ENCODE data around the gene WDR44. TPM values are rescaled to one million over a fixed set of nuclear protein-coding genes. Genes with fewer than 3 reads are reported as not detected.

The WDR44 gene
- total and polyA plus RNA-seq, 2 experiments from 2014 or later = 15.0 to 17.7 TPM

DNA sequence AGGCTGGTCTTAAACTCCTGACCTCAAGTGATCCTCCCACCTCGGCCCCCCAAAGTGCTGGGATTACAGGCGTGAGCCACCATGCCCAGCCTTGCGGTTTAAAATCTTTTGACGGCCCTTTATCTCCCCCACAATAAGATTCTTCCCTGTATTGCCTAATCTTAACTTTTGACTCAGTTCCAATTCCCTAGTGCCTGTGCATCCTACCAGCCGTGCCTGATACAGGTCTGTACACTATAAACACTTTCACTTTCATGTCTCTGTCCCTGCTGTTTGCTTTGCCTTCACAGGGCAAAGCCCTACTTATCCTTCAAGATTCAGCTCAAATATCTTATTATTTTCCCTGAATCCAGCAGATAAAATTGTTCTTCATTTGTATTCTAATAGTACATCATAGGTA is 74.6 kb downstream of the WDR44 start:
- no peaks in the 10 kb centered on the region for H3K9me3 ChIP-seq (ENCODE audit: low read depth)
- H3K4me1 ChIP-seq (ENCODE audit: insufficient read depth) = no peaks in the 10 kb centered on the region
- H3K27me3 ChIP-seq (replicated peaks; ENCODE audit: insufficient read depth) = no peaks in the 10 kb centered on the region
- no peak for TF ChIP-seq EZH2 (IDR thresholded peaks at IDR 0.05; ENCODE audit: insufficient read depth, poor library complexity, severe bottlenecking)
- no peak for TF ChIP-seq EZH2phosphoT487 (IDR thresholded peaks at IDR 0.05; ENCODE audit: insufficient read depth, low read depth)
- no peak overlapping the region for H3K9ac ChIP-seq
- H3K4me3 ChIP-seq = no peak overlapping the region
- in situ Hi-C loops (cut with MboI) = no loop called here
- no peak overlapping the region for H3K27ac ChIP-seq
- H3K4me2 ChIP-seq (ENCODE audit: unreplicated experiment) = no peak overlapping the region
- 68% methylated on average over 3 to 5 of the region's 5 CpGs for WGBS, 2 experiments (ENCODE audit: low coverage in 1 of 2, low lambda C conversion rate in 2 of 2, missing lambda C conversion rate in 2 of 2)
- peaks cover 17% of the 10 kb centered on the region for H3K79me2 ChIP-seq (ENCODE audit: insufficient read depth)
- H3K36me3 ChIP-seq (ENCODE audit: low read depth) = no peaks in the 10 kb centered on the region
- H3K9me2 ChIP-seq (ENCODE audit: insufficient read depth) = no peaks in the 10 kb centered on the region
- H4K20me1 ChIP-seq (ENCODE audit: insufficient read depth) = no peaks in the 10 kb centered on the region
- H2AFZ ChIP-seq = no peak overlapping the region
- DNase-seq = peak; percentile 28
- no peaks in the 10 kb centered on the region for H3F3A ChIP-seq (ENCODE audit: insufficient read depth)

DNA sequence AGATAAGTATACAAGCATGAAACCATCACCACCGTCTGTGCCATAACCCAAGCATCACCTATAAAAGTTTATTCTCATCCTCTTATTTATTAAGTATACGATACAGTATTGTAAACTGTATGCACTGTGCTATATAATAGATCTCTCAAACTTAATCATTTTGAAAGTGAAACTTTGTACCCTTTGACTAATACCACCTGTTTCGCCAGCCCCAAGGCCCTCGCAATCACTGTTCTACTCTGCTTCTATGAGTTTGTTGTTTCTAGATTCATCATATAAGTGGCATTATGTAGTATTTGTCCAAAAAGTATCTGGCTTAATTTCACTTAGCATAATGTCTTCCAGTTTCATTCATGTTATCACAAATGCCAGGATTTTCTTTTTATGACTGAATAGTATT is 77.7 kb downstream of the WDR44 start:
- Histone ChIP-seq H3F3A (ENCODE audit: insufficient read depth) (no peaks in the 10 kb centered on the region), H3K27ac (no peak overlapping the region), H3K36me3 (ENCODE audit: low read depth) (0 out of 2 replicates have a peak, but pooled peaks cover 3% of the 10 kb centered on the region), H3K9ac (no peak overlapping the region), H3K9me2 (ENCODE audit: insufficient read depth) (no peaks in the 10 kb centered on the region), H4K20me1 (ENCODE audit: insufficient read depth) (no peaks in the 10 kb centered on the region), H3K79me2 (ENCODE audit: insufficient read depth) (no peaks in the 10 kb centered on the region), H3K4me1 (ENCODE audit: insufficient read depth) (no peaks in the 10 kb centered on the region), H3K27me3 (replicated peaks; ENCODE audit: insufficient read depth) (no peaks in the 10 kb centered on the region), H3K4me2 (ENCODE audit: unreplicated experiment) (no peak overlapping the region), H2AFZ (no peak overlapping the region), H3K4me3 (no peak overlapping the region), H3K9me3 (ENCODE audit: low read depth) (no peaks in the 10 kb centered on the region)
- 98 to 99% methylated on average over 4 of the region's 4 CpGs for WGBS, 2 experiments (ENCODE audit: low coverage in 1 of 2, low lambda C conversion rate in 2 of 2, missing lambda C conversion rate in 2 of 2)
- no peak for TF ChIP-seq EZH2phosphoT487 (IDR thresholded peaks at IDR 0.05; ENCODE audit: insufficient read depth, low read depth)
- TF ChIP-seq EZH2 (IDR thresholded peaks at IDR 0.05; ENCODE audit: insufficient read depth, poor library complexity, severe bottlenecking) = no peak
- in situ Hi-C loops (cut with MboI) = no loop called here
- no peak for DNase-seq

DNA sequence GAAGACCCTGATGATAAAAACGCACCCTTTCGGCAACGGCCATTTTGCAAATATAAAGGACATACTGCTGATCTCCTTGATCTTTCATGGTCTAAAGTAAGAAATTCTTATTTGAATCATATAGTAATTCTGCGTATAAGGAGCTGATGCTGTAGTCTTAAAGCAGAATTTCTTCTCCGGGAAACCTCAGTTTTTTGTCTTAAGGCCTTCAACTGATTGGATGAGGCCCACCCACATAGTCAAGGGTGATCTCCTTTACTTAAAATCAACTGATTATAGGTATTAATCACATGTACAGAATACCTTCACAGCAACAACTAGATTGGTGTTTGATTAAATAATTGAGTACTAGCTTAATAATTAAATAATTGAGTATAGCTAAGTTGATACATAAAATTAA is 86.9 kb downstream of the WDR44 start:
- no peak for TF ChIP-seq EZH2phosphoT487 (IDR thresholded peaks at IDR 0.05; ENCODE audit: insufficient read depth, low read depth)
- no peak for TF ChIP-seq EZH2 (IDR thresholded peaks at IDR 0.05; ENCODE audit: insufficient read depth, poor library complexity, severe bottlenecking)
- 94 to 96% methylated on average over 5 of the region's 5 CpGs for WGBS, 2 experiments (ENCODE audit: low coverage in 1 of 2, low lambda C conversion rate in 2 of 2, missing lambda C conversion rate in 2 of 2)
- Histone ChIP-seq H3K4me3 (no peak overlapping the region), H3K9ac (no peak overlapping the region), H3K4me2 (ENCODE audit: unreplicated experiment) (no peak overlapping the region), H3K27me3 (replicated peaks; ENCODE audit: insufficient read depth) (no peaks in the 10 kb centered on the region), H3K9me3 (ENCODE audit: low read depth) (no peaks in the 10 kb centered on the region), H4K20me1 (ENCODE audit: insufficient read depth) (no peaks in the 10 kb centered on the region), H3K36me3 (ENCODE audit: low read depth) (peaks cover 17% of the 10 kb centered on the region), H3F3A (ENCODE audit: insufficient read depth) (no peaks in the 10 kb centered on the region), H3K27ac (no peak overlapping the region), H3K79me2 (ENCODE audit: insufficient read depth) (no peaks in the 10 kb centered on the region), H3K4me1 (ENCODE audit: insufficient read depth) (no peaks in the 10 kb centered on the region), H2AFZ (no peak overlapping the region), H3K9me2 (ENCODE audit: insufficient read depth) (no peaks in the 10 kb centered on the region)
- DNase-seq = no peak
- in situ Hi-C loops (cut with MboI) = no loop called here

DNA sequence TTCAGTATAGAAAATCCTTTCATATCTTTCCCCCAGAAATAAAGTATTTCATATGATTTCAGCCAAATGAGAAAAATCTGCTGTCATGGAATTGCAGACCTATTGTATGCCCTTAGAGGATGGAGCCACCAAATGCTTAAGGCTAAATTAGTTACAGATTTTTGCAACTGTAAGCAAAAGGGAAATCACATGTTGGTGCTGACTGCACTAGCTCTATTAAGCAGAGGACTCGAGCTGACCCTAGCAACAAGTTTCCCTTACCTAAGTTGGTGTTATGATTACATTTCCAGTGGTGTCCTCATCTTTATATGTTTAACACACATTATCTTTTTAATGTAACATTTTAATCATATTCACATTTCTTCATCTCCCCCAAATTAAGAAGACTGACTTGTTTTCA is 91.4 kb downstream of the WDR44 start:
- no peak overlapping the region for H3K4me3 ChIP-seq
- no peaks in the 10 kb centered on the region for H3K79me2 ChIP-seq (ENCODE audit: insufficient read depth)
- no peaks in the 10 kb centered on the region for H3K4me1 ChIP-seq (ENCODE audit: insufficient read depth)
- H3F3A ChIP-seq (ENCODE audit: insufficient read depth) = no peaks in the 10 kb centered on the region
- no peaks in the 10 kb centered on the region for H4K20me1 ChIP-seq (ENCODE audit: insufficient read depth)
- no peaks in the 10 kb centered on the region for H3K27me3 ChIP-seq (replicated peaks; ENCODE audit: insufficient read depth)
- H3K9me3 ChIP-seq (ENCODE audit: low read depth) = no peaks in the 10 kb centered on the region
- in situ Hi-C loops (cut with MboI) = no loop called here
- 7 to 12% methylated on average over 1 of the region's 1 CpG for WGBS, 2 experiments (ENCODE audit: low coverage in 1 of 2, low lambda C conversion rate in 2 of 2, missing lambda C conversion rate in 2 of 2)
- H3K4me2 ChIP-seq (ENCODE audit: unreplicated experiment) = no peak overlapping the region
- TF ChIP-seq EZH2phosphoT487 (IDR thresholded peaks at IDR 0.05; ENCODE audit: insufficient read depth, low read depth) (no peak), EZH2 (IDR thresholded peaks at IDR 0.05; ENCODE audit: insufficient read depth, poor library complexity, severe bottlenecking) (no peak)
- peaks cover 12% of the 10 kb centered on the region for H3K36me3 ChIP-seq (ENCODE audit: low read depth)
- H3K9me2 ChIP-seq (ENCODE audit: insufficient read depth) = no peaks in the 10 kb centered on the region
- no peak for DNase-seq
- H3K27ac ChIP-seq = no peak overlapping the region
- H3K9ac ChIP-seq = no peak overlapping the region
- no peak overlapping the region for H2AFZ ChIP-seq

DNA sequence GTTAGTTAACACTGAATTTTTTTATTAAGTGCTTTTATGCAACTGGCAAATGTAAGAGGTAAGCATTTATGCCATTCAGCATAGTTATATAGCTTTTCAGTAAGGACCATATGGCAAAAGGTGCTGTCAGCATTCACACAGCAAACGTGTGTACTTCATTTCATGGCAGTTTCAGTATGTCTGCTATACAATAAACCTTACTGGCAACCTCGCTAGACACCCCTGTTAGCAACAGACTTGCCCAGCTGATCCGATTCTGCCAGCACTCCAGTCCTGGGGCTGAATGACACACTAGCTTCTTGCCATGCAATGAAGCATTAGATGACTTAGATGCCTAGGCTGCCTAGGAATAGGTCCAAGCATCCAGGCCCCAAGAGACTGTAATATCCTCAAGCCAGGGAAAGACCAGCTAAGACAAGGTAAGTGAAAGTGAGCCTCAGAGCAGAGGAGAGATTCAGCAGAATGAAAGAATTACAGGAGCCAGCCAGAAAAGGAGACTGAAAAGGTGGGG is 102.4 kb downstream of the WDR44 start:
- TF ChIP-seq EZH2 (IDR thresholded peaks at IDR 0.05; ENCODE audit: insufficient read depth, poor library complexity, severe bottlenecking) = no peak
- TF ChIP-seq EZH2phosphoT487 (IDR thresholded peaks at IDR 0.05; ENCODE audit: insufficient read depth, low read depth) = no peak

More for the DNA sequence above, 102.4 kb downstream of the WDR44 start:
- Histone ChIP-seq H3K9me2 (ENCODE audit: insufficient read depth) (no peaks in the 10 kb centered on the region), H3K9ac (no peak overlapping the region), H3K4me1 (ENCODE audit: insufficient read depth) (peaks cover 9% of the 10 kb centered on the region; the same call in 1 of the 2 replicates), H4K20me1 (ENCODE audit: insufficient read depth) (no peaks in the 10 kb centered on the region), H3K27ac (peak overlapping the region; percentile 60), H3K36me3 (ENCODE audit: low read depth) (peaks cover 9% of the 10 kb centered on the region; the same call in 1 of the 2 replicates), H2AFZ (no peak overlapping the region), H3K27me3 (replicated peaks; ENCODE audit: insufficient read depth) (no peaks in the 10 kb centered on the region), H3F3A (ENCODE audit: insufficient read depth) (no peaks in the 10 kb centered on the region), H3K4me3 (no peak overlapping the region), H3K9me3 (ENCODE audit: low read depth) (no peaks in the 10 kb centered on the region), H3K79me2 (ENCODE audit: insufficient read depth) (no peaks in the 10 kb centered on the region), H3K4me2 (ENCODE audit: unreplicated experiment) (no peak overlapping the region)
- DNase-seq = peak; percentile 67
- in situ Hi-C loops (cut with MboI) = no loop called here
- WGBS, 2 experiments (ENCODE audit: low coverage in 1 of 2, low lambda C conversion rate in 2 of 2, missing lambda C conversion rate in 2 of 2) = 61 to 64% methylated on average over 3 of the region's 3 CpGs

All from GM23248 (cell line).